Measurements from ENCODE around the gene SNAI3.

- no peak for TF ChIP-seq CTCF (IDR thresholded peaks at IDR 0.05)
- no peak for TF ChIP-seq POLR2A (IDR thresholded peaks at IDR 0.05)
Observed at GRCh38 chr16:88726408-88726749, 40.1 kb upstream of the SNAI3 start.

Data from gastroesophageal sphincter (tissue), 3 donors.